Measurements from ENCODE around the gene PROX2. TPM values are rescaled to one million over a fixed set of nuclear protein-coding genes. Genes with fewer than 3 reads are reported as not detected.

The PROX2 gene
- total and polyA plus RNA-seq, 5 donors from 2014 or later: 0.21 TPM; not detected in 4

DNA sequence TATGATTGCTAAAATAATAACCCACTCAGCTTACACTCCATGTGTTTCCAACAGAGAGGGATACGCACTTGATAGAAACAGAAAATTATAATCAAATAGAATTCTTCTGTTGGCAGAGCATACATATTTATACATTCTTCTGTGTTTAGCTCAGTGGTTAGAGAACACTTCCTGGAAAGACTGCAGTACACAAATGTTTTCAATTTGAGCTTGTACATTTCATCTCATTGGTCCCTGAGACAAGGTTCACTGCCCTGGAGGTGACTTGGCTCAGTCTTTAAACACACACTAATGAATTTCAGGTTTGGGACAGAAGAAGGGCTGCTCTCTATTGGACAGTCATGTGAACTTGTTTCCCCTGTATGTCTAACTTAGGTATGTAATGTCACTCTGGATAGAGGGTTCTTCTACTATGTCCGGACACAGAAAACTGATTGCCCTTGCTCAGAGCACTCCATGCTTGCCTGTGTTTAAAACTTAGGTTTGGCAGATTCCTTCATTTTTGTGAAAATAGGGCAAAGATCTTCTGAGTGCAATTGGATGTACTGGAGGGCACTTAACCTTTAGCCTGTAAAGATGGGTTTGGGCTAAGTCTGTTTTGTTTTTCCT lies 22.9 kb downstream of the PROX2 start:
- H3K9me3 Mint-ChIP-seq: no peaks in the 10 kb centered on the region
- H3K4me3 Mint-ChIP-seq: peak overlapping the region in 2 of 4 donors; percentile 5 to 15
- DNase-seq (peak in 1 of 3 donors; percentile 59), ATAC-seq (ENCODE audit: low read depth in 2 of 2) (peak; percentile 61 to 69)
- Histone ChIP-seq H3K36me3 (ENCODE audit: control insufficient read depth, insufficient read depth, low read length) (no peaks in the 10 kb centered on the region), H3K27ac (ENCODE audit: insufficient read depth, low read length, poor library complexity, severe bottlenecking) (no peak overlapping the region), H3K4me1 (ENCODE audit: control insufficient read depth, insufficient read depth, low read length, poor library complexity, severe bottlenecking) (peaks cover 12% of the 10 kb centered on the region), H3K9me3 (ENCODE audit: control insufficient read depth in 2 of 2, low read length in 2 of 2) (no peaks in the 10 kb centered on the region), H3K4me3 (ENCODE audit: low read depth, low read length) (peak overlapping the region; percentile 35), H3K27me3 (ENCODE audit: control insufficient read depth, insufficient read depth, low read length) (no peaks in the 10 kb centered on the region)
- H3K27me3 Mint-ChIP-seq: no peaks in the 10 kb centered on the region
- peak overlapping the region; percentile 9 to 79 (median 65) for H3K27ac Mint-ChIP-seq
- H3K36me3 Mint-ChIP-seq: peaks cover 10% of the 10 kb centered on the region
- peaks cover 9 to 39% (median 25%) of the 10 kb centered on the region in 4 donors for H3K4me1 Mint-ChIP-seq

DNA sequence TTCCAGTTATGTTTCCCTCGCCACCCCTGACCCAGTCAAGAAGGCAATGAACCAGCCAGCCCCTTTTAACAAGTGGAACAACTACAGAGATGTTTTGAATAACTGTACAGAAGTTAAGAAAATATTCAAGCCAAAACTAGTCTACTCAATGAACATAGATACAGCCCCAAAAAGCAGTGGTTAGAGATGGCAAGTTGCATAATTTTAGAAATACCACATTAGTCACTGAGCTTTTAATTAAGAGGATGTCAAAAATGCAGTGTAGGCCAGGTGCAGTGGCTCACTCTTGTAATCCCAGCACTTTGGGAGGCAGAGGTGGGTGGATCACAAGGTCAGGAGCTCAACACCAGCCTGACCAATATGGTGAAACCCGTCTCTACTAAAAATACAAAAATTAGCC lies 27.2 kb downstream of the PROX2 start:
- H3K9me3 ChIP-seq (ENCODE audit: control insufficient read depth in 2 of 2, low read length in 2 of 2): no peaks in the 10 kb centered on the region
- H3K4me1 ChIP-seq (ENCODE audit: control insufficient read depth, insufficient read depth, low read length, poor library complexity, severe bottlenecking): peaks cover 8% of the 10 kb centered on the region
- H3K4me3 Mint-ChIP-seq: no peak overlapping the region
- no peaks in the 10 kb centered on the region for H3K9me3 Mint-ChIP-seq
- H3K27ac ChIP-seq (ENCODE audit: insufficient read depth, low read length, poor library complexity, severe bottlenecking): no peak overlapping the region
- no peaks in the 10 kb centered on the region for H3K36me3 Mint-ChIP-seq
- DNase-seq (no peak), ATAC-seq (ENCODE audit: low read depth in 2 of 2) (no peak)
- no peak overlapping the region for H3K27ac Mint-ChIP-seq
- H3K27me3 Mint-ChIP-seq: no peaks in the 10 kb centered on the region
- peaks cover 9 to 31% (median 18%) of the 10 kb centered on the region in 4 donors for H3K4me1 Mint-ChIP-seq
- no peaks in the 10 kb centered on the region for H3K27me3 ChIP-seq (ENCODE audit: control insufficient read depth, insufficient read depth, low read length)
- H3K4me3 ChIP-seq (ENCODE audit: low read depth, low read length): no peak overlapping the region
- no peaks in the 10 kb centered on the region for H3K36me3 ChIP-seq (ENCODE audit: control insufficient read depth, insufficient read depth, low read length)

DNA sequence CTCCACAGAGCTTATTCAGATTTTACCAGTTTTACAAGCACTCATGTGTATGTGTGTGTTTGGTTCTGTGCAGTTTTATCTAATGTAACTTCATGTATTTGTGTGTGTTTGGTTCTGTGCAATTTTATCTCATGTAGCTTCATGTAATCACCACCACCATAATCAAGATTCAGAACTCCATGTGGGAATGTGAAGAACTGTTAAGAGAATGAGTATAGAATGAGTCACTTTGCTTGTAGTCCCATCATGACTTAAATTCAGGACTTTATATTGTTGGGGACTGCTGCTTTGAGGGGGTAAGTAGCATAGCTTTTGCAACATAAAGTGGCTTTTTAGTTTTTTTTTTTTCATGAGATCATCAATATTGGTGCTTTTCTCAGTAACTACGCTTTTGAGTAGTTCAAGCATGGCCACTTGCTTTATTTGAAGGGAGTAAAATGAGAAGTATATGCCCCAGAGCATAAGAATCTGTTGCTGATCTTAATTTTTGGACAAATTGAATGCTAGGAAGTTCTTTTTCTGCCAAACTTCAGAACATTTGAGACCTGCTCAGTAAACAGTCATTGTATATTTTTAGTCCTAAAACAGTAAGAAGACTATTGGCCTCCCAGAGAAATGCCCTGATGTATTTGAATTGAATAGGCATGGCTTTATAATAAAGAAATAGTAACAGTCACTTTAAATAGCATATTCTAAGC lies 28.8 kb downstream of the PROX2 start:
- H3K36me3 Mint-ChIP-seq: no peaks in the 10 kb centered on the region
- H3K4me3 Mint-ChIP-seq: no peak overlapping the region
- peaks cover 0 to 26% (median 11%) of the 10 kb centered on the region in 4 donors for H3K4me1 Mint-ChIP-seq
- no peaks in the 10 kb centered on the region for H3K27me3 Mint-ChIP-seq
- no peak overlapping the region for H3K4me3 ChIP-seq (ENCODE audit: low read depth, low read length)
- peaks cover 5% of the 10 kb centered on the region for H3K4me1 ChIP-seq (ENCODE audit: control insufficient read depth, insufficient read depth, low read length, poor library complexity, severe bottlenecking)
- no peaks in the 10 kb centered on the region for H3K9me3 ChIP-seq (ENCODE audit: control insufficient read depth in 2 of 2, low read length in 2 of 2)
- no peaks in the 10 kb centered on the region for H3K27me3 ChIP-seq (ENCODE audit: control insufficient read depth, insufficient read depth, low read length)
- no peaks in the 10 kb centered on the region for H3K36me3 ChIP-seq (ENCODE audit: control insufficient read depth, insufficient read depth, low read length)
- no peaks in the 10 kb centered on the region for H3K9me3 Mint-ChIP-seq
- no peak overlapping the region for H3K27ac ChIP-seq (ENCODE audit: insufficient read depth, low read length, poor library complexity, severe bottlenecking)
- DNase-seq (no peak), ATAC-seq (ENCODE audit: low read depth in 2 of 2) (no peak)
- H3K27ac Mint-ChIP-seq: no peak overlapping the region

DNA sequence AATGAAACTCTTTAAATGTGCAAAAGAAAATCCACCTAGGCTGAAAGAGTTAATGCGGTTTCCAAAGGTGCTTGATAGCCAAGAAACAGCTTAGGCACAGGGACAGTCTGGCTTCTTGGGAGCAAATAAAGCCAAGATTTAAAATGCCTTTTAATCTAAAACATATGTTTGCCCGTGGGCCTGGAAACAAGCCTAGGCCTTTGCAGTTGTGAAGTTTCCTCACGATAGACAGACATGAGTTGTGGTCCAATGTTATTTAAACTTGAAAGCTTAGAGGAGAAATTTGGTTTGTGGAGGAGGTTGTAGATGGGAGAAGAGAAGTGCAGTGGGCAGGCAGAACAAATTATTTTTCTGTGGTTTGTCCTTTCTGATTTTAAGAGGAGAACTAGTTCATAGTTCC lies 29.8 kb downstream of the PROX2 start:
- Histone ChIP-seq H3K27ac (ENCODE audit: insufficient read depth, low read length, poor library complexity, severe bottlenecking) (no peak overlapping the region), H3K27me3 (ENCODE audit: control insufficient read depth, insufficient read depth, low read length) (no peaks in the 10 kb centered on the region), H3K4me3 (ENCODE audit: low read depth, low read length) (no peak overlapping the region), H3K9me3 (ENCODE audit: control insufficient read depth in 2 of 2, low read length in 2 of 2) (no peaks in the 10 kb centered on the region), H3K36me3 (ENCODE audit: control insufficient read depth, insufficient read depth, low read length) (no peaks in the 10 kb centered on the region), H3K4me1 (ENCODE audit: control insufficient read depth, insufficient read depth, low read length, poor library complexity, severe bottlenecking) (peaks cover 11% of the 10 kb centered on the region)
- Mint-ChIP-seq H3K36me3 (peaks cover 3% of the 10 kb centered on the region), H3K4me3 (no peak overlapping the region), H3K9me3 (no peaks in the 10 kb centered on the region), H3K27ac (peak overlapping the region in 1 of 3 donors; percentile 15), H3K27me3 (no peaks in the 10 kb centered on the region), H3K4me1 (peaks cover 8 to 34% (median 15%) of the 10 kb centered on the region in 4 donors)
- no peak for ATAC-seq (ENCODE audit: low read depth in 2 of 2)
- no peak for DNase-seq

DNA sequence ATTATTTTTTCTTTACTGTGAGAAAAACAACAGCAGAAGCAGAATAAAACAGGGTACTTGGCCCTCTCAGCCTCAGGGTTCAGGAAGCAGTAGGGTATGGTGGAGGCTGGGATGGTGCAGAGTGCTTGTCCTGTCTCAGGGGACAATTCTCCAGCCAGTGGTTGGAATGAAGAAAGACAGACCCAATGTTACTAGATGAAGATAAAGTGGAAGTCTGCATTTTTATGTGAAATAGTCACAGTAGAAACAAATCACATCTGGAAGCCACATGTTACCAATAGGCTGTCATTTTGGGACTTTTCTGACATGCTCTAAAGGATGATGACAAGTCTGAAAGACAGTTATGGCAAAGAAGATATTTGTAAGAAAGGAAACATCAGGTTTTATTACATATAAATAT lies 32.3 kb downstream of the PROX2 start:
- H3K4me1 ChIP-seq (ENCODE audit: control insufficient read depth, insufficient read depth, low read length, poor library complexity, severe bottlenecking): peaks cover 20% of the 10 kb centered on the region
- H3K27ac Mint-ChIP-seq: peak overlapping the region in 2 of 3 donors; percentile 53 to 86
- no peak for ATAC-seq (ENCODE audit: low read depth in 2 of 2)
- H3K36me3 ChIP-seq (ENCODE audit: control insufficient read depth, insufficient read depth, low read length): no peaks in the 10 kb centered on the region
- H3K27ac ChIP-seq (ENCODE audit: insufficient read depth, low read length, poor library complexity, severe bottlenecking): peak overlapping the region; percentile 41
- DNase-seq: no peak
- H3K4me3 Mint-ChIP-seq: no peak overlapping the region
- H3K4me3 ChIP-seq (ENCODE audit: low read depth, low read length): no peak overlapping the region
- peaks cover 16 to 53% (median 28%) of the 10 kb centered on the region in 4 donors for H3K4me1 Mint-ChIP-seq
- peaks cover 7% of the 10 kb centered on the region for H3K36me3 Mint-ChIP-seq
- no peaks in the 10 kb centered on the region for H3K27me3 ChIP-seq (ENCODE audit: control insufficient read depth, insufficient read depth, low read length)
- H3K9me3 ChIP-seq (ENCODE audit: control insufficient read depth in 2 of 2, low read length in 2 of 2): no peaks in the 10 kb centered on the region
- H3K27me3 Mint-ChIP-seq: no peaks in the 10 kb centered on the region
- no peaks in the 10 kb centered on the region for H3K9me3 Mint-ChIP-seq

DNA sequence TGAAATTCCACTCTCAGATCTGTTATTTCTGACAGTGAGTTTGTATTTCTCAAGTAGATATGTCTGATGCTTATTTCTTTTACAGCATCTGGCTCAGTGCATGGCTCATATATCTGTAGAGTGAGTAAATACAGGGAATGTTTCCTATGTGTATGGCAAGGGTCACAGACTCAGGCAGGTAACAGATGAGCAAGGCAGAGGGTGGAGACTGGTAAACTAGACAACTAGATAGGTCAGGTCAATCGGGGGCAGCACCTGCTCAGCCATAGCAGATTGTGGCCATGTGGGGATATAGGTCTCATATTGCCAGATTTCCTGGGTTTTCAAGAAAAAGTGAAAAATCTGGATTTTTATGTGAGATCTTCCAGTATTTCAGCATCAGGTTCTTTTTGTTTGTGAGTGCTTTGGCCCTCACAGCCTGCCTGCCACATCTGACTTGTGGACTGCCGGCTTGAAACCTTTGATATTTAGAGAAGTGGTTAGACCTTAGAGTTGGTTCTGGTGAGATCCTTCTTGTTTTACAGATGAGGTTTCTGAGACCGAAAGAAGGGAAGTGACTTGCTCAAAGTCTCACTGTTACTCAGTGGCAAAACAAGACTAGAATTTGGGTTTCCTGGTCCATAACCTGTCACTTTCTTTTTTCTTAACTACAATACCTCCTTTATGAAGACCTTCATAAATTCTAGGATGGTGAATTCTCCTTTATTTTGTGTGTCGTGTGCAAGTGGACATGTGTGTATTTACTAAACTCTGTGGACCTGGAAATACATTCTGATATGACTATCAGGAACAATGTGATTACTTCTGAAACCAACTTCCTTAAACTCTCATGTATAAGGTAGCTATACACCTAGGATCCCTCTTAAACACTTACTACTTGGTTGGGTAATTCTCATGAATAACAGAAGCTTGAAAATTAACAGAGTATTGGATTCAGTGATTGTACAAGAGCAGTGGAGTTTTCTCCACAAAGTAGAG lies 34.4 kb downstream of the PROX2 start:
- Histone ChIP-seq H3K4me1 (ENCODE audit: control insufficient read depth, insufficient read depth, low read length, poor library complexity, severe bottlenecking) (peaks cover 41% of the 10 kb centered on the region), H3K4me3 (ENCODE audit: low read depth, low read length) (peak overlapping the region; percentile 23), H3K9me3 (ENCODE audit: control insufficient read depth in 2 of 2, low read length in 2 of 2) (no peaks in the 10 kb centered on the region), H3K36me3 (ENCODE audit: control insufficient read depth, insufficient read depth, low read length) (no peaks in the 10 kb centered on the region), H3K27ac (ENCODE audit: insufficient read depth, low read length, poor library complexity, severe bottlenecking) (peak overlapping the region; percentile 68), H3K27me3 (ENCODE audit: control insufficient read depth, insufficient read depth, low read length) (no peaks in the 10 kb centered on the region)
- ATAC-seq (ENCODE audit: low read depth in 2 of 2) (peak; percentile 63 to 75), DNase-seq (peak in 2 of 3 donors; percentile 33 to 83)
- Mint-ChIP-seq H3K27ac (peak overlapping the region; percentile 72 to 95 (median 92)), H3K4me1 (peaks cover 36 to 72% (median 46%) of the 10 kb centered on the region in 4 donors), H3K4me3 (peak overlapping the region; percentile 12 to 70 (median 48)), H3K36me3 (peaks cover 7% of the 10 kb centered on the region), H3K9me3 (no peaks in the 10 kb centered on the region), H3K27me3 (no peaks in the 10 kb centered on the region)

DNA sequence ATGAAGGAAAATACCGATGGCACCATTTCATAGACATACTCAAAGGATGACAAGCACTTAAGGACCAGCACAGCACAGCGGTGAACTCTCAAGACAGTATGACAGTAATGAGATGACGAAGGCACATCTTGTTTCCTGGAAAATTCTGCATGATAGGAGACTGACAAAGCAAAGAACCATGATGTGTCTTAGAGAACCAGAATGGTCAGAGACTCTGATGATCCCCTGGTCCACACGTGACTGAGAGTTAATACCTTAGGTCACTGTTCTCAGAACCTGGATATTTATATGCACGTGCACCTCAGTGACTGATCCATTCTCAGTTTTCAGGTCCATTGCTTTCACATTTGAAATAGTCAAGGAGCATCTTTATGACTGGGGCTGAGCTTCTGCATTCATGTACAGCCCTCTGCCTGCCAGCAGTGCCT lies 35.3 kb downstream of the PROX2 start:
- peak overlapping the region; percentile 72 to 95 (median 92) for H3K27ac Mint-ChIP-seq
- H3K27me3 ChIP-seq (ENCODE audit: control insufficient read depth, insufficient read depth, low read length): no peaks in the 10 kb centered on the region
- no peaks in the 10 kb centered on the region for H3K27me3 Mint-ChIP-seq
- no peaks in the 10 kb centered on the region for H3K36me3 ChIP-seq (ENCODE audit: control insufficient read depth, insufficient read depth, low read length)
- peaks cover 42 to 76% (median 53%) of the 10 kb centered on the region in 4 donors for H3K4me1 Mint-ChIP-seq
- peaks cover 10% of the 10 kb centered on the region for H3K36me3 Mint-ChIP-seq
- peaks cover 50% of the 10 kb centered on the region for H3K4me1 ChIP-seq (ENCODE audit: control insufficient read depth, insufficient read depth, low read length, poor library complexity, severe bottlenecking)
- H3K27ac ChIP-seq (ENCODE audit: insufficient read depth, low read length, poor library complexity, severe bottlenecking): no peak overlapping the region
- peak overlapping the region in 2 of 4 donors; percentile 39 to 59 for H3K4me3 Mint-ChIP-seq
- ATAC-seq (ENCODE audit: low read depth in 2 of 2) (peak in 1 of 2 donors; percentile 25), DNase-seq (peak in 1 of 3 donors; percentile 35)
- no peaks in the 10 kb centered on the region for H3K9me3 ChIP-seq (ENCODE audit: control insufficient read depth in 2 of 2, low read length in 2 of 2)
- no peaks in the 10 kb centered on the region for H3K9me3 Mint-ChIP-seq
- H3K4me3 ChIP-seq (ENCODE audit: low read depth, low read length): peak overlapping the region; percentile 23
